ENCODE data around the gene PLEKHA6.

The PLEKHA6 gene

DNA sequence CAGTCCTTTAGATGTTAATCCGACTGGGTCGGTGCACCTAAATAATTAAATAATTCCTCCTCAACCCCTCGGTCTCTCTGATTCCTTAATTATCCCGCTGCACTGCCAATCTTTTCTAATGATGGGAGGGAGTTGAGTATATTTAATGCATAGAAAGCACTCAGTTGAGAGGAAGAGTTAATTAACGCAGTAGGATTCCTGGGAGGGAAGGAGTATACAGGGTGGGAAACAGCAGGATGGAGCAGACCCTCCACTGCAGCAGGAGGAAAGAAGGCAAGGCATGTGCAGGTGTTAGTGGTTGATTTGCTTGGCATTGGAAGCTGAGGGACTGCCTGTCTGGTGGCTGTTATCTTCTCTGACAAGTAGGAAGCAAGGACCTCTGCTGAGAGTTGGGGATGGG is 183.7 kb downstream of the PLEKHA6 start:
- DNase-seq = no peak

- no peak for DNase-seq
Measured at GRCh38 chr1:204174958-204175357, 184.8 kb downstream of the PLEKHA6 start.

- DNase-seq = no peak
Measured at GRCh38 chr1:204172404-204173029, 187.2 kb downstream of the PLEKHA6 start.

DNA sequence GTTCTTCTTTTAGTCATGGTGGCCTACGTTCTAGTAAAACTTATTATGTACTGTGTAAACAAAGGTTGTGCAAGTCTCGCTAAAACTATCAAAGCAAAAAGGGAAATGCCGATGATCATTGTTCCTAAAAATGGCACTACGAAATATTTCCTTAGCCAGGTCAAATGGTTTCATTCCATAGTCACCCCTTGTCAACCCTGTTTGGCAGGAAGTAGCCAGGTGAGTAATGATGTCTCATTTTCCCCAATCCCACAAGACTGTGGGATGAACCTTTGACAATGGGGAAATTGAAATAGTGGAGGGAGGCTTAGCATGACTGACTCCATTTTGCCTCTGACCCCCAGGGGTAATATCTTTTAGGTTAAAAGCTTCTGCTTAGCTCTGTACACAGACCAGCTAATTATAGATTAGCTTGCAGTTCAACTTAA is 188.0 kb downstream of the PLEKHA6 start:
- no peak for DNase-seq

- no peak for DNase-seq
Measured at GRCh38 chr1:204170494-204171155, 189.1 kb downstream of the PLEKHA6 start.

DNA sequence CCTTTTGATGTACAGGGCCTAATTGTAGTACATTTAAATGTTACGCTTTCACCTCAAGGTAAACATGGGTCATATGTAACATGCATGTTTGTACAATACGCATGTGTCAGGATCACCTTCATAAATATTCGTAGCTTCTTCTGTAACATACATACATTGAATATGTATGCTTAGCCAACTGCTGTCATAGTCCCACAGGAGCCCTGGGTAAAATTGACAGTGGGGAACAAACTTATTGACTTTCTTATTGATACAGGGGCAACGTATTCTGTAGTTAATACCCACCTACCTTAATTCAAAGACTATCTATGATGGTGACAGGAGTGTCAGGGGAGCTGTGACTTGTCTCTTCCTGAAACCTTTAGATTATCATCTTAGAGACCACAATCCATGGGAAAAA is 189.9 kb downstream of the PLEKHA6 start:
- no peak for DNase-seq
